HG03442 (cell line): ENCODE measurements around the gene CD180.
A peak's percentile ranks its signal among the peaks of the same experiment; 100 is the strongest.

Experiments used
- ATAC-seq: cut with Tn5 transposase; IDR thresholded peaks from one replicate; pipeline ENCODE4 v1.9.1; 2021; ENCODE audit warnings: mild to moderate bottlenecking, moderate library complexity; ENCODE audit not compliant: unreplicated experiment

The CD180 gene

DNA sequence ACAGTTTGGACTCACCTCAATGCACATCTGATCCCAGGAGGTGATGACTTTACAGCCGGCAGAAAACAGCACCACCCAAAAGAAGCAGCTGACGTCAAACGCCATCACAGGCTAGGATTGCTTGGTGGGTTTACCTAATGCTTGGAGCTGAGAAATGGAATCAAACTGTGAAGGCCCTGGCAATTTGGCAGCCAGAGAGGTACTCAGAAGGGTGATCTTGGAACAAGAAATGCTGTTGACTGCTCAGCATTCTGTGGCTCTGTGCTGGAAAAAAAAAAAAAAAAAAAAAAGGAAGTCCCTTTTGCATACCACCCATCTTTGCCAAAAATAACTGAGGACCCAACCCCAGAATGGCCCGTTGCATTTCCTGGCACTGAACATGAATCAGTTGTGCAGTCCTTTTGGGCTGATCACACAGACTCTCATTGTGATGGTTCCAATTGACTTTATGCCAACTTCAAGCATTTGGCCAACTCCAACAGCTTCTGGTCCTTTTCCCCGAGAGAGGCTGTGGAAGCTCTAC is at the start of gene CD180:
Gene CD180, minus strand, starts transcription at position 263 of the 523 bp plus-strand sequence. Its CDS starts 158 bp downstream, at position 105.
- ATAC-seq: no peak

DNA sequence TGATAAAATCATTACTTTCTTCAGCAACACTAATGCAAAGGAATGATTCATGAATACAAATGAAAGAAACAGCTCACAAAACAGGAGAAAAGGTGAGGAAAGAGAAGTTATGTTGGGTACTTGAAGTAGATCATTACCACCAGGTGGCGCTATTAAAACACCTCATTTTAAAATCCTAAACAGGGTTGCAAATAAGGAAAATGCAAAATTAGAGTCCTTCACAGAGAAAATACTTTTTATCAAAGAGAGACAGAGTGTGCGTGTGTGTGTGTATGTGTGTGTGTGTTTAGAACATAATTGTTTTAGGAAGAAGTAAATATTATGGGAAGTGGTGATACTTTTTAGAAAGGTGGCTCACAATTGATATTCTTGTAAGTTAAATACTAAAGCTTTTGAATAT is 49.5 kb upstream of the CD180 start:
- ATAC-seq: no peak

DNA sequence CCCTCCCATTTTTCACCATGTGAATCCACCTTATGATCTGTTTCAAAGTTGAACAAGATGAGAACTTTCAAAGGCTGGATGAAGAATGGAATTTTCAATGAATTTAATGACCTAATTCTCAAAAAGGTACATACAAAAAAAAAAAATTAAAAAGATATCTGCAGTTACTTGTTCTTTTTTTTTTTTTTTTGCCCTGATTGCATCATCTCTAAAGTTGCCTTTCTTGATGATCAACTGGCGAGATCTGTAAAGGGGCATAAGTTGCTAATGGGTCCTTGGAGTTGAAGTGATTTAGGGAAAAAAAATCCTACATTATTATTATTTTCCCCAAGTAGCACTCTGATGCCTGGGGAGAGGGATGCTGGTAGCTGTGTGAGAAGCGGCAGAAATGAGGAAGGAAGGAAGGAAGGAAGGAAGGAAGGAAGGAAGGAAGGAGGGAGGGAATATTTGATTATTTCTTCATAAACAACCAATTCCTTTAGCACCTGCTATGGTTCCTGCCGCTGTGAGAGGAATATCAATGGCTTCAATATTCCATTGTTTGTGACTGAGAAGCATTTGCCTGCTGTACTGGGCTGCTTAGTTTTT is 48.8 kb upstream of the CD180 start:
- ATAC-seq: no peak

DNA sequence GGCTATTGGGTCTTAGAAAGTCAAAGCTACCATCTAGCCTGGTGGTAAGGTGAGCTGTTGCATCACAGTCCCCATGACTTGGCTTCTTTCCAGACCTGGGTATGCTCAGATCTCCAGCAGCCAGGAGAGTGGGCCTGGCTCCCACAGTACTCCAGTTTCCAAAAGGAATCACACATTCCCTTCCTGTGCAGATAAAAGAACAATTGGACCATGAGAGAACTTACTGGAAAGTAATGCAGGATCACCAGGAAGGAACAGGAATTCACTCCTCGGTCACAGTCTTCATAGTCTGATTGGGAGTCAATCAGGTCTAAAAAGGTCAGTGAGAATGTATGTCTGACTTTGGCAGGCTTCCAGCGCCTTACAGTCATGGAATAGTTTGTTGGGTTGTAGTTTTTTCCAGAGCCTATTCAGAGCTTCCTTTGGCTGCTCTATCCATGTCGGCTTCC is 47.8 kb upstream of the CD180 start:
- no peak for ATAC-seq

DNA sequence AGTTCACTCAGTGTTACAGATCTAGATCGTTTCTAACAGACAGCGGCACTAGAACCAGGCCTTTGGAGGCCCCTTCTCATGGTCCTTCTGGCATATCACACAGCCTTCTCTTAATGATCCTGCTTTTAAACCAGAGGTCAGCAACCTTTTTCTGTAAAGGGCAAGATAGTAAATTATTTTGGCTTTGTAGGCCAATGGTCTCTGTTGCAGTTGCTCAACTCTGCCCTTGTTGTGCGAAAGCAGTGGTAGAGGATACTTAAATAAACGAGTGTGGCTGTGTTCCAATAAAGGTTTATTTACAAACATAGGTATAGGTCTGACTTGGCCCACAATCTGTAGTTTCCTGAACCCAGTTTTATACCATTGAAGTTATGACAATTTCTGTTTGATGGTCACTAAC is 47.3 kb upstream of the CD180 start:
- ATAC-seq: no peak

DNA sequence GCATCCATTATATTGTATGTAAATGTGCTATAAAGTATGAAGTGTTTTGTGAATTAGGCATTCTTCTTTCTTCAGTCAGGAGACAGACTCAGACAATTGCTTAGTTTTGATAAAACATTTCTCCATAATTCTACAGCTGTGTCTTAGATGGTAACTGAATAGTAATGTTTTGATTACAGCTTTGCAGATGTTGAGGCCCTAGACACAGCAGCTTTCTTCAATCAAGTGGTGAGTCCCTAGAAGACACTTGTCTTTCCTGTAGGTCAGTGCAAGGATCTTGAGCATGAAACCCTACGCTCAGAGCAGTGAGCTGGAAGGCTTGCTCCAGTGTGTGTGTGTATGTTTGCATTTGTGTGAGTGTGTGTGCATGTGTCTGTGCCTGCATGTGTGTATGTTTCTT is 46.8 kb upstream of the CD180 start:
- ATAC-seq: no peak

DNA sequence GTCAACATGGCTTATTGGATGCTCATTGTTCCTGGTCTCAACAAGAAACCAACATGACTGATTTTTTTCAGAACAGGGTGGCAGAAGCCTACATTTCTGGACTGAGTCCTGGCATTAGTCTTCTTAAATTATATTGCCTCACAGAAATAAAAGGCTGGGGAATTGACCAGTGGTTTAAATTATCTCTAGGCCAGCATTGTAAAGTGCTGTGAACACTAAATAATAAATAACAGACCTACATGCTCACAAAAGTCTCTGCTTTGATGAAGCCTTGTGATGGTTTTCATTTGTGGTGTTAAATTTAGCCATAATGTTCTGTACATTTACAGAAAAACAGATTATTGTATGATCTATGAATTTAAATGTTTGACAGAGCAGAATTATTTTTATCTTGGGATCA is 44.7 kb upstream of the CD180 start:
- ATAC-seq: no peak

DNA sequence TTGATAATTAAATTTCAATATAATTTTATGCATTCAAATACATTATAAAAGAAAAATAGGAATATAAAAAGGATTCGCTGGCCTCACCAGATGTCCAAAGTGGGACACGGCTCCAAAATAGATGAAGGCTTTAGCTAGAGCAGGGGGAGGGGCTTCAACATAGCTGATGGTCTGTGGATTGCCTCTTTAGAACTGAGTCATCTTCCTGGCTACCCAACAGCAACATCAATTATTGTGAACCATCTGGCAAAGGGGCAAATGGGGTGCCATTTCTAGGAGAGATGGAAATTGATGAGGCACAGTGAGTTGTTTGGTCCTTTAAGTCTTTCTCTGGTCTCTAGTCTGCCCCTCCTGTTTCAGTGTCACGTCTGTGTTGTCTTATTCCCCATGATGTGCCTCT is 44.2 kb upstream of the CD180 start:
- no peak for ATAC-seq

DNA sequence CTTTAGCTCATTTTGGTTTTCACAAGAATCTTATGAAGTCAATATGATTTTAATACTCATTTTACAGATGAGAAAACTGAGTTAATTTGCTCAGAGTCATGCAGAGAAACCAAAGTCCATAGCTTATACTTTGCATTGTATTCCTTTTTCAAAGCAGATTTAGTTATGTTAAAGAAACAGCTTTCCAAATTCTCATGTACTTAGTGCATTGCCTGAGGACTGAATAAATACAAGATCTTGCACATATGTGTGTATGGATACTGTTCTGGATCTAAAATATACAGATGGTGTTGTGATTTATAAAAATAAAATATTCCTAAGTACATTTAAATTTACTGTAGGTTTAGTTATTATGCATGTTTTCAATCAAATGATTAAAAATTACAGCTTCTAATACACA is 43.5 kb upstream of the CD180 start:
- no peak for ATAC-seq

DNA sequence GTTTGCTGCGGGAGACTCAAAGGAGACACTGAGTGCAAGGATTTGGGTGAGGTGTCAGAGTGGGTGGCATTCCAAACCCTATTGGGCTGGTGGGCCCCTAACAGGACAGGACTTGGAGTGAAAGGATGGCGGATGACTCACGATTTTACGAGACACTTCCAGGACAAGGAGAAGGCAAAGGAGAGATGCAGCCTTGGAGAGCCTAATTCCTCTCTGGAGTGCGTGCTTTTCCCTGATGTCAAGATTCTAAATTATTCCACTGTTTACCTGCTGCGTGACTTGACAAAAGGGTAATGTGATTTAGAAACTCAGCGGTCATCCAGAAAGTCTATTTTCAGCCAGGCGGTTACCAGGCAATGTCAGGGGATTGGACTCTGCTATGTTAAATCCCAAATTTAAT is 41.6 kb upstream of the CD180 start:
- no peak for ATAC-seq

DNA sequence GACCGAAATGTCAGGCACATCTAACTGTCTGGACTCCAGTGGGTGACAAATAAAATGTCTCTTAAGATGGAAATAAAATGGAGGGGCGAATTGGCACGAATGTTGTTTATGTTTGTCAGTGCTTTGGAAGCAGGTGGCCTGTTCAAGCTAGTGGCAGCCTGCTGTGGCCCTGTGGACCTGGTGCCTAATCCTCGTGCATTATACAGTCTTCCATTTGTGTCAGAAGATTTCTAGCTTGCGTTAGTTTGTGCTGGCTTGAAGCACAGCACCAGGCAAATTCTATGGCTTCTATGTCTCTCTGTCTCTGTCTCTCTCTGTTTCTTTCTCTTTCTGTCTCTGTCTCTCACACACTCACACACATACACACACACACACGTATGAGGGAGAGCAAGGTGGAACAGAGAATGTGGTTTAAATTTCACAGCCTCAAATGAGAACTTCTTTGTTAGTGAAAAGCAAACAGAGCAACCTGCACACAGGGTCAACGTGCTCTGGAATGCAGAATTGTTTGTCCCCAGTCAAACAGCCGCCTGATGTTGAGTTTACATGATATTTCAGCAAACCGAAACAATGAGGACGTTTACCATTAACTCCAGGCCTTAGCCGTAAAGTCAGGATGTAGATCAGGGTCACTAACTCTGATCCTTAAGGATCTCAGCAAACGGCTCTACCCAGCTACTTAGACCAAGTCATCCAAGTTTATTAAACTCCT is 39.0 kb upstream of the CD180 start:
- ATAC-seq: no peak

DNA sequence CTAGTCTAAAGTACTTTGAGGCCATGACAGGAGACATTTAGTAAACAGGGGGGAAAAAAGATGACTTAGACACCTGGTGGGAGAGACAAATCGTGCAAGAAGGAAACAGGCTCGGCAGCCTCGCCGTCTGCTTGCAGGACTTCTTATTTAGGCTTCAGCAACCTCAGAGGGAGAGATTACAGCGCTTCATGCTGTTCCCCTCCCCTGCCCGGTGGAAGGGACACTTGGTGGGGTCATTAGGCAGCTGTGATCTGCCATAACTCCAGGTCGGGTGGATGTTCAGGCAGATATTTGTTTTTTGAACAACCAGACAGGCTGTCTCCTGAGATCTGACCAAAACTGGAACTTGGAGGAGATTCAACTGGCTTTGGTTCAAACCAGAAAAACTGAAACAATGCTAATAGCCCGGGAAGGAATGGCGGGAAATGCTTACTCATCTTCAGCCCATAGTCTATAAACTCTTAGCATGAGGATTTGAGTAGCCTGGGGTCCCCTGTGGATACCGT is 38.1 kb upstream of the CD180 start:
- no peak for ATAC-seq

DNA sequence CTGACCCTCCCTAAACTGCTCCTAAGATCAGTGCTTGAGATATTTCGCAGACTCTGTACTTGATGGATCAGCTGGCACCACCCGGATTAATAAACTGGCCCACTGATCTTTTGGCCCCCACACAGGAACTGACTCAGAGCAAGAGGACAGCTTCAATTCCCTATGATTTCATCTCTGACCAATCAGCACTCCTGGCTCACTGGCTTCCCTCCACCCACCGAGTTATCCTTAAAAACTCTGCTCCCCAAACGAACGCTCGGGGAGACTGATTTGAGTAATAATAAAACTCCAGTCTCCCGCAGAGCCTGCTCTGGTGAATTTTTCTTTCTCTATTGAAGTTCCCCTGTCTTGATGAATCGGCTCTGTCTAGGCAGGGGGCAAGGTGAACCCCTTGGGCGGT is 36.5 kb upstream of the CD180 start:
- ATAC-seq: no peak

DNA sequence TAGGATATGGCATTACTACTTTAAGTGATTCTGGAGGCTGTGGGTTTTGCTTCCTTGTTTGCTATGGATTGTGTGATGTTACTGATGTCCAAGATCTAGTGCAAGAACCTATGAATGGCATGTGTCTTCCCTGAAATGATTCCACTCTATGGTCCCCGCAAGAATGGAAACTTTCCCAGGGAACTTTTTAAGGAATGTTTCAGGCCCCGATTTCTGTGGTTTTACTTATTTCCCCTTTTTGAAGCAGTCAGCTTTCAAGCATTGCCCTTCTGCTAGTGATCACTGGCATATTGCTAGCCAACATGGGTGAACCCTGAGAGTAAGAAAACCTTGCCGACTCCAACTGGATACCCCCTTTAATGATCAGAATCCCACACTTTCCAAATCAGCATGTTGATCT is 26.6 kb upstream of the CD180 start:
- ATAC-seq: no peak

DNA sequence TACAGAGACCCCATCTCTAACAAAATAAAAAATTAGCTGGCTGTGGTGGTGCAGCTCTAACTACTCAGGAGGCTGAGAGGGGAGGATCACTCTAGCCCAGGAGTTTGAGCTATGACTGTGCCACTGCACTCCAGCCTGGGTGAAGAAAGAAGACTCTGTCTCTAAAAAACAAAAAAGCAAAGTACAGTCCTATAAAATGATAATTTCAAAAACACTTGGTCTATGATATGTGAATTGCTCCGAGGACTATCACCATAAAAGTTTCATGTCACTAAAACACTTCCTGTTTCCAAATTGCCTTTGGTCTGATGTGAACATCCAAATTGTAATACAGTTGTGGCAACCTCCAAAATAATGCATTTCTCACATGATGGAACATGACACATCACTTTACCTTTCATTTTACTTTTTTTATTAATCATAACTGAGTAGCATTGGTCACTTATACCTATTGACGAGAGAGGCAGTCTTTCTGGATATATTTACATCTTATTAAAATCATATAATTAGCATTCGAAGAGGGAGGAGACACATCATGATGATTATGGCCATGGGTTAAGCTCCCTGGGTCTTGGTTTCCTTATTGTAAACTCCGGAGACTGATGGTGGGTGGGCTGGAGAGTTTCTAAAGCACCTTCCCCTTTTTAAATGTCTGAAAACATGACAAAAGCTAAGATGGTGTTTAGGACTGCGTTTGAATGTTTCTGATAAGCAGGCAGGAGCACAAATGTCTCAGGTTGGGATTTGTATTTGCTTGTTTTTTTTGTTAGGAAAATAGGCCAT is 25.8 kb upstream of the CD180 start:
- ATAC-seq: peak; percentile 4

DNA sequence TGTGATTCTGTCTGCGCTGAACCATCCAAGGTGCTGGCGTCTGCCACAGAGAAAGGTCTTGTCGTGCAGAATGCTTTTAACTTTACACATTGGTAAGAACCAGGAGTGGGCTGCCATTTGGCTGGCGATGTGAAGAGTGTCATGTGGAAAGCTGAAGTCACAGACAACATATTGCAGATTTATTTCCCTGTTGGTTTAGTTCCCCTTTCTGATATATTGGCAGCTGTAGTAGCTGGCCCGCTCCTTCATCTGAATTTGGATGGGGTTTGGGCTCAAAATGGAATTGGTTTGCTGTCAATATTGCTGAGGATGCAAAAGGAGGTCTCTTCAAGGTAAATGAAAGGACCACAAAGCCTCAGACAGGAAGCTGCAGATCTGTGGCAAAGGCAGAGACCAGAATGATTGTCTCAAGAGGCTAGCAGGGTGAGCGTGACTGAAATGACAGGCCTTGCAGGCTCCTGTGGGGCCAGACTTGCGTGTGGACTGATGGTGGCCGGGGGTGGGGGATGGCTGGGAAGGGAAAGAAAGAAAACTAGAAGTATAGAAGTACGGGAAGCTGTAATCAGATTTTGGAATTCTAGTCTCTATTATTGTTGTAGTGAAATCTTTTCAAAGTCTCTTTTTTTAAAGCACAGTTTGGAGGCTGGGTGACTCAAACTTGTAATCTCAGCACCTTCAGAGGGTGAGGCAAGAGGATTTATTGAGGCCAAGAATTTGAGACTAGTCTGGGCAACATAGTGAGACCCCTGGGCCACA is 25.1 kb upstream of the CD180 start:
- peak; percentile 97 for ATAC-seq

DNA sequence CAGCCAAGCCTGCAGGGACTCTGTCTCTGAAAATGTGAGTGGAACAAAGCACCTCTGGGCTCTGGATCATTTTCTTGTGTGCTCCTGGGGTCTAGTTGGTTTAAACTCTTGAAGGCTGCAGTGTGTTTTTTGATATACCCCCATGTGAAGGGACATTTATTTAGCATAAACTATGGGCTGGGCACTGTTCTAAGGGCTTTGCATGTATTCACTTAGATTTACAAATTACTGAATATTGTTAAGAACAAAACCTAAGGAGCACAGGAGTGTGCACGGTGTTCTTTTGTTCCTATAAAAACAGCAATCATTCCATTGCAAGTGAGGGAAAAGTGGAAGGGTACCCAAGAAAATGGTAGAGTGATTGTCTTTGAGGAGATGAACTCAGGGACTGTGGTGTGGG is 20.0 kb upstream of the CD180 start:
- no peak for ATAC-seq

DNA sequence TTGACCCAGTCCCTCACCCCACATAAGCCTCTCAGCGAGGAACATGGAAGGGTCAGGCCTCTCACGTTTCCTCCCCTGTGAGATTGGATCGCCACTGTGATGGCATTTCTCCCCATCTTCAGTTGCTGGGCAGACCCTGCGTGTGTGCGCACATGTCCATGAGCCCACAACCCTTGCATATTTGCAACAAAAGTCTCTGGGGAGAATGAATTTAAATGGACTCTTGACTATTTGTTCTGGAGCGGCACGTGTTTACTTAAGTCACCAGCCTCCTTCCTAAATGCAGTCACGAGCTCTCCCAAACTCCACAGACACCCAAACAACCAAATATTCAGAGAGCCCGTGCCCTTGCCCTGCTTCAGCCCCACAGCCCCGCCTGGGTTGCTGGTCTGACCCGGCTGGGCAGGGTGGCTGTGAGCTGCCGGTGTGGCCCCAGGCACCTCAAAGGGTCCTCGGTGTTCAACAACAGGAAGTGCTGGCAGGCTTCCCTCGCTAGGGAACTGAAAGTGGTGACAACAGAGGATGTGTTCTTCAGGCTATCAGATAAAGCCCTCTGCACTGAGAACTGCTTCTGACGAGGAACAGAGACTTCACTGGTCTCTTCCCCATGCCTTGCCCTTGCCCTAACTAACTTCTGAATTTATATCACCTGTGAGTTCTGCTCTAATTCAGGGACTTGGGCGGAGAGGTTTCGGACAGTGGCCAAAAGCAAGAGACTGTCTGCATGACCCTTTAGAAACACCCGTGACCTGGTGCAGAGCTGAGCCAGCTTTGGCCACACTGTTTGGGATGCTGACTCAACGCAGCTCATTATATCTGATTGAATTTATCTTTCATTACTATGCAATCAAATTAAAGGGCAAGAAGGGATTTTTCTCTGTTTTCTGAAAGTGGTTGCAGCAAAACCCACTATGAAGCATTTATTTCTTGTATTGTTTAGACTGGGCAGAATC is 19.2 kb upstream of the CD180 start:
- peak; percentile 99 for ATAC-seq

DNA sequence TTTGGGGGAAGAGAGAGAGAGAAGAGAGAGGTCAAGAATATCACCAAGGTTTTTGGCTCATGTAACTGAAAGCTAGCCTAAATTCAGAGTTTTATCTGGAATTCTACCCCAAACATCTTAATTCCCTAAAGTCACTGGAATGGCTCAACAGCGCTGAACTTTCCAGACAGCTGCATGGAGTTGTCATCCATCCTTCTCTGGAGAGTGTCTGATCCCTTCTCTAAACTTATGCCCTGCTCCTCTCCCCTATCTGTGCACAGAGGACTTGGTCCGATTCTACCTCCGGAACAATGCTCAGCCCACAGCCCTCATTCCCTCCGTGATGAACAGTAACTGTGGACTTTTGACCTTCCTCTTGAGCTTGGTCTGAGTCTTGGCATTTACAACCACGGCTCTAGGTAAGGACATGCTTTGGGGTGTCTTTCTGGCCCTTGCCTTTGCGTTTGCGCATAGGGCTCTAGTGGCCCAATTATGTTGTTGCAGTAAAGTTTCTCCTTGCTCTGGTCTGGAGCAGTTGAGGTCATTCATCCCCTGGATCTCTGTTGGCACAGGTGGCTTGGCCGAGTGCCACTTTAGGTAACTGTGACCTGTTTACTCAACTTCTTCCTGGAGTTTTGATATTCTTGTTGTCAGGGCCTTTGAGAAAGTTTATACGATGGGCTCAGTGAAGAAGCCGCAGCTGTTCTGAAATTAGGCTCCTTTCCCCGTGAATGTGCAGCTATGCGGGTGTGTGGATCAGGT is 18.3 kb upstream of the CD180 start:
- no peak for ATAC-seq
